Airway epithelial cell (primary cell): ENCODE data around the gene HYAL1. TPM values are rescaled to one million over a fixed set of nuclear protein-coding genes. Genes with fewer than 3 reads are reported as not detected.

Experiments
- total RNA-seq: library from RNA; depleted of rRNA; stranded (reverse); fragments of >200 nt; gene quantifications from 2 replicates; pipeline ENCODE4 v1.2.3, GENCODE V29; 2015

HYAL1 gene
- total RNA-seq, result 29.3 and 29.6 TPM in 2 replicates

DNA sequence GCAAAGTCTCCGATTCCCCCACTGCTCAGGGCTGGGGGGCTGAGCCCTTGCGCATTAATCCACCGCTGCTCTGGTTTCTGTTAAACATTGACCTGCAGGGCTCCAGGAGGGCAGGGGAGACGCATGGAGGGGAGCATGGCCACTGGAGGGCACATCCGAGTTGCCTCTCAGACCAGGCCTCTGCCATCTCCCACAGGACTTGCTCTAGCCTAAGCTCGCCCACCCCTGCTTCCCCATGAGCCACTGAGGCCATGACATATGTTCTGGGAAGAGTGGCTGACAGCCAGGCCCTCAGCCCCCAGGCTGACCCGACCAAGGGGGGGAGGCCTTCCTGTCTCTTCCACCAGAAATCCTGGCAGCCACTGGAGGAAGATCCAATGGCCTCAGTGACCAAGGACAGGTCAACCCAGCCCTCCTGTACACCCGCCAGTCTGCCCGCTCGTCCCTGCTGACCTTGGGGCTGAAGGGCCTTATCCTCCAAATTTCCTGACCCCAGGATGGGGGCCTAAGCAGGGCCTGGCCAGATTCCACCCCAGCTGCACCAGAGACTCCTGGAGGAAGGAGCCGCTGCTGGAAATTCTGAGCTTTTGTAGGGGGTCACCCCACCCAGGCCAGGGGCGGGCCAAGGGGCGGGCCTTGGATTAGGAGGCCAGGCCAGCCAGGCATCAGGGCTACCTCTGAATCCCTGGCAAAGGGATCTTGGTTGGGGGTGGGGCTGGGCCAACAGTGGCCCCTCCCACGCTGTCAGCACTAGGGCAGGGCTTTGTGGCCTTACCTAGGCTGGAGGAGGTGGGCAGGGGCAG is at the start of gene HYAL1:
HYAL1 (minus strand) TSS at position 562 of the 803 bp plus-strand sequence. CDS start 618 bp downstream, outside the sequence.

DNA sequence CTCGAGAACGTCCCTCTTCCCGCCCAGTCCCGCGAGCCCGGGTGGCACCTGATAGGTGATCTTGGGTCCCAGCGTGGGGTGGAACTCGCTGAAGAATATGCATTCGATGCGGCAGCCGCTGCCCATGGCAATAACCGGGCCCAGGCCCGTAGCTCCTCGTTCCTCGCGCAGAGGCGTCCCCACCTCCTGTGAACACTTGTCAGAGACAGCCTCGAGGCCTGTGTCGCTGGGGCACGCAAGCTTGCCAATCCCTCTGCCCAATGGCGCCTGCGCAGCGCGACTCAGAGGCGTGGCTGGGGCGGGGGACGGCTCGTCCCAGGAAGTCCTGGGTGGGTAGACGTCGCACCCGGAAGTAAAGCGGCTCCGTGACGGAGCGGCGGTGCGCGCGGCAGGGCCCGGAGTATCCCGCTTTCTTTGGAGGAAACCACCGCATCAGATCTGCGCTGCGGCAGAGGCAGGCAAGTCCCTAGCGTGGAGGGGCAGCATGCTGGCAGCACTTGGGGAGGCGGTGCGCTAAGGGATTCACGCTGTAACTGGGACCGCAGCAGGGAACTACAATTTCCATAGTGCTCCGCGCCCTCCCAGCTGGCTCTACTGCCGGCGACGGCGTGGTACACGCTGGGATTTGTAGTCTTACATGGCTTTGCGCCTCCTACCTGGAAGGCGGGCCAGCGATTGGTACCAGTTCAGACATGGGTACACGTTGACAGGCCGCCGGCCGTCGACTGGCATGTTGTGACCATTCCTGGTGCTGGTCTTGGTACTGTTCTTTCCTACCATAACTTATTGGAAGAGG is 47.4 kb upstream of the HYAL1 start, which contains the start of the genes CYB561D2 and NPRL2:
CYB561D2 (plus strand) TSS at position 336 of the 796 bp plus-strand sequence. CDS start 572 bp downstream, outside the sequence.
NPRL2 (minus strand) TSS at position 249 of the 796 bp plus-strand sequence; CDS start at position 126, 123 bp downstream.

GRCh38 chr3:50345586-50346234 is 42.3 kb upstream of the HYAL1 start, which contains the start of gene ZMYND10:
Gene ZMYND10, minus strand, starts transcription at chr3:50345732. Its CDS starts 153 bp downstream, at chr3:50345579.

GRCh38 chr3:50340448-50341329 is 37.3 kb upstream of the HYAL1 start, which contains the start of gene RASSF1:
Gene RASSF1, minus strand, starts transcription at chr3:50340836. Its CDS starts 31 bp downstream, at chr3:50340805.

DNA sequence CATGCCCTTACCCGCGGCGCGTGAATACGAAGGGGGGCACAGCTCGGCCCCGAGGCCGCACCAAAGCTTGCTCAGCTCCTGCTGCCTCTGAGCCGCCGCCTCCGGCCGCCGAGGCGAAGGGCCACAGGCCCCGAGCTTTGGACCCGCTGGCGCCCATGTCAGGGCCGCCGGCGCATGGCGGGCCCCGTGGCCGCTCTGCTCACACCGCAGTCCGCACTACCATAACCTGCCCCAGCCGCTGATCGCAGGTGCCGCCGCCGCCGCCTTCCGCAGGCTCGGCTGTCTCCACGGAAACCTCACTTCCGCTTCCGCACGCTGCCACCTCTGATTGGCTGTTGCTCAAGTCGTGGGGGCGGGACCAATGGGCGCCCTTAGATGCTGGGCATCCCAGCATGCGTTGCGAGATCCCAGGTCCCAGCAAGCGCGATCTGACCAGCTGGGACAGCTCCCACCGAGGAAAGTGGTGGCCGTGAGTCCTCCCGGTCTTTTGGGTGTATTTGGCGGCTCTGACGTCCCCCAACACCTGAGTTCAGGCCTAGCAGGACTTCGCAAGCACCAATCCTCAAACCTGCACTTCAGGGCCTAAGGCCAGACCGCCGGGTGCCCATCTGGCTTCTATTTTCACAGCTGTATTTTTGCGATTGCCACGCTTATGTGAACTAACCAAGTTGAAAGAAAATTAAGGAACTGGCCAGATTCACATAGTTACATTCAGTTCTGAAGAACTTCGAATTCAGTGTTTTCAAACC is 24.7 kb upstream of the HYAL1 start, which contains the start of gene TUSC2:
TUSC2 (minus strand) TSS at position 281 of the 749 bp plus-strand sequence; CDS start at position 157, 124 bp downstream.

DNA sequence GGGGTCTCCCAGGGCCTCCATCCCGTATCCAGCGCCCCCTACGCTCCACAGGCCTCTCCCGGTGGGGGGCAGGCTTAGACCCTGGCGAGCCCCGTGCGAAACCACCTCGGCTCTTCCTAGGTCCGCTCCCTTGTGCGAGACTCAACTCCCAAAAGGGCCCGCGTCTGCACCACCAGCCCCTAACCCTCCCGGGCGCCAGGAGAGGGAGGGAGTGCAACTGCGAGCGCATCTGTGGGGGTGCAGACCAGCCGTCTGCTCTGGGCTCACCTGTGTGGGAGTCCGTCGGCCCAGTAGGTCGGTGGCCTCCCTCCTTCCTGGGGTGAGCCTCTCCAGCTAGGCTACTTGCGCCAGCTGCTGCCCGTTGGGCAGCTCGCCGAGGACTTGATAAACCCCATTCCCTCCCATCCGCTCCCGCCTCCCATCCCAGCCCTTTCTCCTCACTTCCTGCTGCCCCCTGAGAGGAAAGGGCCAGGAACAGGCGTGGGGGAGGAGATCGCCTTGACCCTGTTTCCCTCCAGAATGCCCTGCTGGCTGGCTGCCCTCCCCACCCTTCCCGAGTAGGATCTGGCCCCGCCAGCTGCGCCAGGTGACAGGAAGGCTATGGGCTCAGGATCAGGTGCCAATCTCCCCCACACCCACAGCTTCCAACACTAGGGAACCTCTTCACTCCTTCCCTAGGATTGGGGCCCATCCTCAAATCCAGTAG is 19.2 kb upstream of the HYAL1 start, which contains the start of gene HYAL2:
HYAL2 (minus strand) TSS at position 360 of the 706 bp plus-strand sequence. CDS start 2,256 bp downstream, outside the sequence.

GRCh38 chr3:50298836-50299637 is 4.3 kb downstream of the HYAL1 start, which contains the start of the genes HYAL3 and NAA80:
Gene HYAL3, minus strand, starts transcription at chr3:50299405. Its CDS starts 3,803 bp downstream, at chr3:50295602.
Gene NAA80, minus strand, starts transcription at chr3:50299405. Its CDS starts 1,942 bp downstream, at chr3:50297463.

GRCh38 chr3:50292159-50293078 is 11.0 kb downstream of the HYAL1 start, which contains the start of gene IFRD2:
Gene IFRD2, minus strand, starts transcription at chr3:50292429. Its CDS starts 155 bp downstream, at chr3:50292274.

GRCh38 chr3:50278880-50279224 is 24.5 kb downstream of the HYAL1 start, which contains the start of gene LSMEM2:
Gene LSMEM2, plus strand, starts transcription at chr3:50279087. Its CDS starts 27 bp downstream, at chr3:50279114.

GRCh38 chr3:50268703-50269451 is 34.5 kb downstream of the HYAL1 start, which contains the start of gene SEMA3B:
Gene SEMA3B, plus strand, starts transcription at chr3:50269147. Its CDS starts 94 bp downstream, at chr3:50269241.

Other genes starting within 250 kb of the HYAL1 start
- gene RBM5, start 214.7 kb downstream of the HYAL1 start, total RNA-seq, result 30.3 and 59.5 TPM in 2 replicates
- 183 and 242 TPM in 2 replicates for gene SEMA3F, start 148.2 kb downstream of the HYAL1 start, total RNA-seq
- gene GNAT1, start 112.0 kb downstream of the HYAL1 start, total RNA-seq, result 0.35 TPM in 1 of 2 replicates, not detected in the other
- gene SLC38A3, start 98.3 kb downstream of the HYAL1 start, total RNA-seq, result 0.23 TPM in 1 of 2 replicates, not detected in the other
- 186 and 226 TPM in 2 replicates for gene GNAI2, start 67.4 kb downstream of the HYAL1 start, total RNA-seq
- gene SEMA3B, start 34.4 kb downstream of the HYAL1 start, total RNA-seq, result 3.9 and 5.4 TPM in 2 replicates
- not detected in 2 replicates for gene LSMEM2, start 24.5 kb downstream of the HYAL1 start, total RNA-seq
- gene IFRD2, start 11.1 kb downstream of the HYAL1 start, total RNA-seq, result 135 and 138 TPM in 2 replicates
- gene HYAL3, start 4.2 kb downstream of the HYAL1 start, total RNA-seq, result 13.4 and 19.0 TPM in 2 replicates
- gene NAA80, start 4.2 kb downstream of the HYAL1 start, total RNA-seq, result 28.8 and 38.5 TPM in 2 replicates
- gene HYAL2, start 19.2 kb upstream of the HYAL1 start, total RNA-seq, result 81.7 and 102 TPM in 2 replicates
- 32.7 and 56.4 TPM in 2 replicates for gene TUSC2, start 24.6 kb upstream of the HYAL1 start, total RNA-seq
- 20.2 and 21.0 TPM in 2 replicates for gene RASSF1, start 37.3 kb upstream of the HYAL1 start, total RNA-seq
- gene ZMYND10, start 42.2 kb upstream of the HYAL1 start, total RNA-seq, result 1.1 and 1.4 TPM in 2 replicates
- gene NPRL2, start 47.2 kb upstream of the HYAL1 start, total RNA-seq, result 14.7 and 17.4 TPM in 2 replicates
- gene CYB561D2, start 47.3 kb upstream of the HYAL1 start, total RNA-seq, result 24.9 and 28.8 TPM in 2 replicates
- gene TMEM115, start 55.9 kb upstream of the HYAL1 start, total RNA-seq, result 54.4 and 56.9 TPM in 2 replicates
- 0.07 TPM in 1 of 2 replicates, not detected in the other for gene CACNA2D2, start 200.1 kb upstream of the HYAL1 start, total RNA-seq